C4-2B (cell line): Measurements from ENCODE around the gene DOC2A.
"Not testable (repeated sequence)": the region's sequence is repeated elsewhere in the genome, so short reads cannot be mapped to it uniquely, and the experiment has no call there.

Experiments used
- H3K27ac ChIP-seq: fragments of 450-650 bp; 2 replicates; pipeline ENCODE4 v1.5.1; 2017
- CTCF ChIP-seq: fragments of 450-650 bp; conservative IDR thresholded peaks from 2 replicates; pipeline ENCODE4 v1.5.1; 2017; ENCODE audit warnings: mild to moderate bottlenecking
- ZFX ChIP-seq: fragments of 450-650 bp; IDR thresholded peaks from 2 replicates; pipeline ENCODE4 v1.6.1; 2017

DOC2A gene

DNA sequence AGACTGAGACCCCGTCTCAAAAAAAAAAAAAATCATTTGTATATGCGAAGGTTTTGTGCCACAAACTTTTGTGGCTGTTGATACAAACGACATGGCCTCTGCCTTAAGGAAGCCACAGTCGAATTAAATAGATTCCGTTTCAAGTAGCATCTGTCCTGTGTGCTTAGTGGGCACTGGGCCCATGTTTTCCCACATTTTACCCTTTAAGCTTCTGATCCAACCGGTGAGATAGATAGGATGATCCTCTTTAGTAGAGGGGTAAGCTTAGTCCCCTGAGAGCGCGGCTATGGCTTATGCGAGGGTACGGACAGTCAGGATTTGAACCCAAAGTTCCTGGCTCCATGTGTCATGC is 49.7 kb downstream of the DOC2A start:
- H3K27ac ChIP-seq = peak overlapping the region; percentile 75
- TF ChIP-seq ZFX (no peak), CTCF (no peak)

DNA sequence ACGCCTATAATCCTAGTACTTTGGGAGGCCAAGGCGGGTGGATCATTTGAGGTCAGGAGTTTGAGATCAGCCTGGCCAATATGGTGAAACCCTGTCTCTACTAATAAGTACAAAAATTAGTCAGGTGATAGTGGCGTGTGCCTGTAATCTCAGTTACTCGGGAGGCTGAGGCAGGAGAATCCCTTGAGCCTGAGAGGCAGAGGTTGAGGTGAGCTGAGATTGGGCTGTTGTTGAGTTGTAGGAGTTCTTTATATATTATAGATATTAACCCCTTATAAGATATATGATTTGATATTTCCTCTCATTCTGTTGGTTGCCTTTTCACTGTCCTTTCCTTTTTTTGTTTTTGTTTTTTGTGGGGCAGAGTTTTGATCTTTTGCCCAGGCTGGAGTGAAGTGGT is 51.0 kb downstream of the DOC2A start:
- not testable (repeated sequence) for H3K27ac ChIP-seq

GRCh38 chr16:29959293-29959692 is 51.5 kb downstream of the DOC2A start:
- no peak overlapping the region for H3K27ac ChIP-seq
- TF ChIP-seq CTCF = no peak
- TF ChIP-seq ZFX = no peak

DNA sequence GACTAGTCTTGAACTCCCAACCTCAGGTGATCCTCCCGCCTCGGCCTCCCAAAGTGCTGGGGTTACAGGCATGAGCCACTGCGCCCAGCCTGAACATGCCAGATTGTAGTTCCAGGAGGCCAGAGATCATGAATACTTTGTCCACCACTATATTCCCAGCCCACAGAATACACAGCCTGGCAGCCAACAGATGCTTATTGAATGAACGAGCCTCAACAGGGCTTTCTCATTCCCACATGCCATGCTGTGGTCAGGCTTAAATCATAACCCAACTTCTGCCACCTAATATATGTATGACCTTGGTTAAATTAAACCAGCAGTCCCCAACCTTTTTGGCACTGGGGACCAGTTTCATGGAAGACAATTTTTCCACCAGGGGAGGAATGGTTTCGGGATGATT is 52.1 kb downstream of the DOC2A start:
- TF ChIP-seq ZFX (no peak), CTCF (no peak)

More for the DNA sequence above, 52.1 kb downstream of the DOC2A start:
- H3K27ac ChIP-seq = no peak overlapping the region
